Measurements from ENCODE around the gene VSX1.

VSX1 gene

GRCh38 chr20:25076731-25077609, 5.0 kb downstream of the VSX1 start:
- DNase-seq (ENCODE audit: low read depth): no peak
- TF ChIP-seq, protein P1, sequence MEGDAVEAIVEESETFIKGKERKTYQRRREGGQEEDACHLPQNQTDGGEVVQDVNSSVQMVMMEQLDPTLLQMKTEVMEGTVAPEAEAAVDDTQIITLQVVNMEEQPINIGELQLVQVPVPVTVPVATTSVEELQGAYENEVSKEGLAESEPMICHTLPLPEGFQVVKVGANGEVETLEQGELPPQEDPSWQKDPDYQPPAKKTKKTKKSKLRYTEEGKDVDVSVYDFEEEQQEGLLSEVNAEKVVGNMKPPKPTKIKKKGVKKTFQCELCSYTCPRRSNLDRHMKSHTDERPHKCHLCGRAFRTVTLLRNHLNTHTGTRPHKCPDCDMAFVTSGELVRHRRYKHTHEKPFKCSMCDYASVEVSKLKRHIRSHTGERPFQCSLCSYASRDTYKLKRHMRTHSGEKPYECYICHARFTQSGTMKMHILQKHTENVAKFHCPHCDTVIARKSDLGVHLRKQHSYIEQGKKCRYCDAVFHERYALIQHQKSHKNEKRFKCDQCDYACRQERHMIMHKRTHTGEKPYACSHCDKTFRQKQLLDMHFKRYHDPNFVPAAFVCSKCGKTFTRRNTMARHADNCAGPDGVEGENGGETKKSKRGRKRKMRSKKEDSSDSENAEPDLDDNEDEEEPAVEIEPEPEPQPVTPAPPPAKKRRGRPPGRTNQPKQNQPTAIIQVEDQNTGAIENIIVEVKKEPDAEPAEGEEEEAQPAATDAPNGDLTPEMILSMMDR (IDR thresholded peaks at IDR 0.05; ENCODE audit: control insufficient read depth, insufficient read depth, low read depth, low read length, missing control alignments): peak; percentile 32
- peak overlapping the region; percentile 31 for H3K4me3 ChIP-seq (ENCODE audit: control insufficient read depth, low read depth, low read length)

DNA sequence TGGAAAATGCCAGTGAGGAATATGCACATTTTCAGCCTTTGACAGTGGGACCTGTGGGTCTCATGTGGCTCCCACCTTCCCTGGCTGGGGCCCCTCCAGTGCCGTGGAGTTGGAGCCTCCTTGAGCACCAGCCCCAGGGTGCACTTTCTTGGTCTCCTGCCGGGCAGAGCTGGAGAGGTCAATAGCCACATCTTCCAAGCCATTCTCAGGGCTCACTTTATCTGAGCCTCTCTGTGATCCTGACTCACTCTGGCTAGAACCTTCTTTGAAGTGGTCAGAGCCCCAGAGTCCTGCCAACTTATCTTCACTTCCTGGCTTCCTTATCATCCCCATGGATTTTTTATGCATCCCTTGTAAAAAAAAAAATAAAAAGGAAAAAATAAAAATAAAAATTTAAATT, 5.7 kb downstream of the VSX1 start:
- no peak overlapping the region for H3K4me3 ChIP-seq (ENCODE audit: control insufficient read depth, low read depth, low read length)
- no peak for DNase-seq (ENCODE audit: low read depth)
- TF ChIP-seq, protein P1 (IDR thresholded peaks at IDR 0.05; ENCODE audit: control insufficient read depth, insufficient read depth, low read depth, low read length, missing control alignments): no peak

DNA sequence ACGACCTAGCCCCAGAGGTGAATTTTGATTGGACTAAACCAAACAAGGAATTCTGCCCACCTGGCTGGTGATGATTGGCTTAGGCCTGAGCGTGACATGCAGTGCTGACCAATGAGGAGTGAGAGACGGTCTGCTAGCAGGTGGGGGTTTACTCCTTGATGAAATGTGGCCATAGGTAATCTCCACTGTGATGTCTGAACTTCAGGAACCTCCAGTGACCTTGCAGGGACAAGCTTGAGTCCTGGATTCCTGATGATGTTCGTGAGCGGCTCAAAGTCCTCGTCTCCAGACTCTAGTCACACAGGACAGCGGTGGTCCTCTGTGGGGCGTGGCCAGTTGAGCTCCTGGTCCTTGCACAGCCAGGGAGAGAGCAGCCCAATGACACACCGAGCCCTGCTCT, 8.4 kb downstream of the VSX1 start:
- TF ChIP-seq, protein P1 (IDR thresholded peaks at IDR 0.05; ENCODE audit: control insufficient read depth, insufficient read depth, low read depth, low read length, missing control alignments): no peak
- no peak overlapping the region for H3K4me3 ChIP-seq (ENCODE audit: control insufficient read depth, low read depth, low read length)
- DNase-seq (ENCODE audit: low read depth): no peak

- no peak for DNase-seq (ENCODE audit: low read depth)
- TF ChIP-seq, protein P1 (IDR thresholded peaks at IDR 0.05; ENCODE audit: control insufficient read depth, insufficient read depth, low read depth, low read length, missing control alignments): no peak
- no peak overlapping the region for H3K4me3 ChIP-seq (ENCODE audit: control insufficient read depth, low read depth, low read length)
Observed at GRCh38 chr20:25072226-25072811, 9.6 kb downstream of the VSX1 start.

- H3K4me3 ChIP-seq (ENCODE audit: control insufficient read depth, low read depth, low read length): no peak overlapping the region
- no peak for DNase-seq (ENCODE audit: low read depth)
- TF ChIP-seq, protein P1 (IDR thresholded peaks at IDR 0.05; ENCODE audit: control insufficient read depth, insufficient read depth, low read depth, low read length, missing control alignments): no peak
Observed at GRCh38 chr20:25071734-25072133, 10.2 kb downstream of the VSX1 start.

GRCh38 chr20:25070821-25071473, 11.0 kb downstream of the VSX1 start:
- H3K4me3 ChIP-seq (ENCODE audit: control insufficient read depth, low read depth, low read length): no peak overlapping the region
- TF ChIP-seq, protein P1 (IDR thresholded peaks at IDR 0.05; ENCODE audit: control insufficient read depth, insufficient read depth, low read depth, low read length, missing control alignments): no peak
- DNase-seq (ENCODE audit: low read depth): no peak
